ENCODE measurements around the gene WFDC1. TPM values are rescaled to one million over a fixed set of nuclear protein-coding genes. Genes with fewer than 3 reads are reported as not detected.

WFDC1 gene
- polyA plus RNA-seq, 1 experiment, result 19.9 TPM

DNA sequence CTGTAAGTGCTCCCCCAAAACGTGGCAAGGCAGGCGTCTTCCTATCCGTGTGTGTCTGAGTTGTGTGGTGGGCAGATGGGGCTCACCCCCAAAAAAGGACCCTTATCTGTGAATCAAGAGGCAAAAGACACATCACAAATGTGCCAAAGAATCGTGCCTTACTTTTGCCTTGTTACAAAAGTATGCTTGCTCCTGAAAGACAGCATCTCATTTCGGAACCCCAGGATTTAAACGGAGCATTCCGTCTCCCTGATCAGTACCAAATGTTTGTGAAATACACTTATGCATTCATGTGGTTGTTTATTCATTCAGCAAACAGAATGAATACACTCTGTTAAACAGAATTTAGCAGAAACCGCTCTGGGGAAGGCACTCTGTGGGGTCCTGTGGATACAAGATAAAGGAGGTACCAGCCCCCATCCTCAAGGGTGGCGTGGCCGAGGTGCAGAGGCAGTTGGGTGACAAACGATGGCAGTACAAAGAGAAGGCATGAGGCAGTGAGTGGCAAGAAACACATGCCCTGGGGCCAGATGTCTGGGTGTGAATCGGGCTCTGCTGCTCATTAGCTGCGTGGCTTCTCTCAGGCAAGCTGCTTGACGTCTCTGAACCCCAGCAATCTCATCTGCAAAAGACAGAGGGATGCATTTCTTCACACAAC lies 654 bp downstream of the WFDC1 start:
- H3K4me3 ChIP-seq (ENCODE audit: low read depth, low read length), result peak overlapping the region; percentile 50
- peaks cover 15% of the 10 kb centered on the region for H3K27me3 ChIP-seq (ENCODE audit: control insufficient read depth, insufficient read depth, low read length)
- CTCF ChIA-PET, result interaction anchor here (0.5 kb wide), 1 partner anchor 210 kb away, joined by 3 read pairs; no protein-coding TSS in a partner anchor
- no peak for DNase-seq (ENCODE audit: low read depth, low spot score)
- POLR2A ChIA-PET, result no interaction called here
- TF ChIP-seq CTCF (IDR thresholded peaks at IDR 0.05; ENCODE audit: low read depth, low read length), result no peak
- H3K27ac ChIP-seq (ENCODE audit: low read depth, low read length), result peak overlapping the region; percentile 52
- H3K9me3 ChIP-seq (ENCODE audit: control insufficient read depth, insufficient read depth, low read length), result no peaks in the 10 kb centered on the region

DNA sequence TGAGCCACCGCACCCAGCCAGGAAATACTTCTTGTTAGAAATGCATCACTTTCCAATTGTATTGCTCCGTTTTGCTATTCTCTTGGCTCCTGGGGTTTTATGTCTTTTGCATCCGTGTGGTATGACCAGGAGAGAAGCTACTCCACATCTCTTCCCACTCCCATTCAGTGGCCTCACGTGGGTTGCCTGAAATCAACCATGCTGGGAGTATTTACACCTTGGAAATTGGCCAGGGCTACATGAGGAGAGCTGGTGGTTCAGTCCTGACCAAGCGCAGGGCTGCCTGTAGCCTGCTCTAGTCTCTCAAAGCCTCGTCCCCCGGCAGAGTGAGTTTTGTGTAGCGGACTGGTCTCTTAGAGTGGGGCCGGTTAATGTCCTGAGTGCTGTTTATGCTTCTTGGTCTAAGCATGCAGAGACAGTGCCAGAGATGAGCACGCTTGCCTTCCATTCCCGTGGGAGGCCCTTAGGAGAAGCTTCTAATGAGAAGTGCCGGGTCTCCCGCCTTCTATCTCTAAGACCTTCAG lies 3.8 kb downstream of the WFDC1 start:
- Histone ChIP-seq H3K27me3 (ENCODE audit: control insufficient read depth, insufficient read depth, low read length) (peaks cover 15% of the 10 kb centered on the region), H3K4me3 (ENCODE audit: low read depth, low read length) (no peak overlapping the region), H3K27ac (ENCODE audit: low read depth, low read length) (no peak overlapping the region), H3K9me3 (ENCODE audit: control insufficient read depth, insufficient read depth, low read length) (no peaks in the 10 kb centered on the region; the same call in 1 of the 2 replicates)
- ChIA-PET POLR2A (no interaction called here), CTCF (interaction anchor here (0.7 to 4.6 kb wide), 2 partner anchors 21 to 112 kb away, joined by 5 to 20 read pairs; partner anchors contain the start of gene TAF1C)
- no peak for TF ChIP-seq CTCF (IDR thresholded peaks at IDR 0.05; ENCODE audit: low read depth, low read length)
- no peak for DNase-seq (ENCODE audit: low read depth, low spot score)

DNA sequence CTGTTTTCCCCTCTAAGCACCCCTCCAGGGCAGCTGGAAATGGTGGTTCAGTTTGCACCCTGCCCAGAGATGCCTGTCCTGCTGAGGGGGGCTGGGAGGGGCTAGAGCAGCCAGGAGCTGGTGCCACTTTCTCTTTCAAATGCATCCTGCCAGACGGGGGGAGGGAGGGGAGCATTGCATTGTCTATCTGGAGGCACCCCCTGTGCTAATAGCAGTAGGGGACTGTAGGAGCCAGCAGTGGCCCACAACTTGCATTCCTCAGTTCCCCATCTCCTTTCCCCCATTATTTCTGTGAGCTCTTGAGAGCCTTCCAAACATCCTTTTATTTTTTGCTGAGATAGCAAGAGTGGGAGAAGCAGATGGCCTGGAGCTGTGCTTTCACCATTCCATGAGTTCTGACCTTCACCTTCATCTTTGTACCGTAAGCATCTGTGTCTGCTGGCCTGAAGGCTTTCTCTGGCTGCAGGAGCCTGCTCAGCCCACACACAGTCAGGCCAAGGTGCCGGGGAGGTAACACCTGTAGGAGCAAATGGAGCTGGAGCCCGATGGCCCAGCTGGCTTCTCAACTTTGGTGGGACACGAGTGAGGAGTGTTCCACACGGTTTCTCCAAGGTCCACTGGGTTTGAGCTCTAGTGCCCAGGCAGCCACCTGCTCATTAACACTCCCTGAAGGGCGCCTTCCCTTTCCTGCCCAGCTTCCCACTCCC lies 5.2 kb downstream of the WFDC1 start:
- no peak overlapping the region for H3K4me3 ChIP-seq (ENCODE audit: low read depth, low read length)
- no peaks in the 10 kb centered on the region; the same call in 1 of the 2 replicates for H3K9me3 ChIP-seq (ENCODE audit: control insufficient read depth, insufficient read depth, low read length)
- peaks cover 15% of the 10 kb centered on the region for H3K27me3 ChIP-seq (ENCODE audit: control insufficient read depth, insufficient read depth, low read length)
- ChIA-PET POLR2A (no interaction called here), CTCF (interaction anchor here (0.6 to 4.6 kb wide), 5 partner anchors 11 to 124 kb away, joined by 3 to 20 read pairs (median 6); partner anchors contain the start of gene TAF1C)
- no peak for DNase-seq (ENCODE audit: low read depth, low spot score)
- no peak for TF ChIP-seq CTCF (IDR thresholded peaks at IDR 0.05; ENCODE audit: low read depth, low read length)
- H3K27ac ChIP-seq (ENCODE audit: low read depth, low read length), result no peak overlapping the region

DNA sequence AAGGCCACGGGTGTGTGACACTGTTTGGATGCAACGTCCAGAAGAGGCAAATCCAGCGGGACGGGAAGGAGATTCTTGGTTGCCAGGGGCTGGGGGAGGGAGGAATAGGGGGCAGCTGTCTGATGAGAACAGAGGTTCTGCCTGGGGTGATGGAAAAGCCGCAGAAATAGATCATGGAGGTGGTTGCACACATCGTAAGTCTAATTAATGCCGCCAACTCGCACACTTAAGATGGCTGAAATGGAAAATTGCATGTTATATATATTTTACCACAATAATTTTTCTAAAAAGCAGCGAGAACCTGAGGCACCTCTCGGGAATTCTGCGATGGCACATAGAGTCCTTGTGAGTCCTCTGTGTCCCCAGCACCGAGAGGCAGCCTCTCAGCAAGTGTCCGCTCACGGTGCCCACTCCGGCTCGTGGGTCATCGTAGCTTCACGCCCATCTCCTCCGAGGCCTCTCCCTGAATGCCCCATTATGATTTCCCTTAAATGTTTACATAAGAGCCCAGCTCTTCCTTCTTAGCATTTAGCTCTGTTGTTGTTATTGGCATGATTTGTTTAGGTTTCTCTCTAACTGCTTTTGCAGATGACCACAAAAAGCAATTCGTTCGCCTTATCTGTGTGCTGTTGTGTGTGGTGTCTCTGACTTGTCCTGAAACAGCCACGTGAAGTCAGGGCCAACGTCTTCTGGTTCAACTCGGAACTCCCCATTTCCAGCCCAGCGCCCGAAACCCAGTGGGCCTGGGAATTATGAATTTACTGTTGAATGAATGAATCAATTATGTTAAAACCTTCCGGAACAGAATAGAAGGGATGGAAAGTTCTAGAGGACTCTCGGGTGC lies 7.7 kb downstream of the WFDC1 start:
- Histone ChIP-seq H3K9me3 (ENCODE audit: control insufficient read depth, insufficient read depth, low read length) (no peaks in the 10 kb centered on the region; the same call in 1 of the 2 replicates), H3K4me3 (ENCODE audit: low read depth, low read length) (no peak overlapping the region), H3K27me3 (ENCODE audit: control insufficient read depth, insufficient read depth, low read length) (peaks cover 8% of the 10 kb centered on the region), H3K27ac (ENCODE audit: low read depth, low read length) (peak overlapping the region; percentile 87)
- no peak for TF ChIP-seq CTCF (IDR thresholded peaks at IDR 0.05; ENCODE audit: low read depth, low read length)
- POLR2A ChIA-PET, result interaction anchor here (0.7 to 1.2 kb wide), 2 partner anchors 16 to 57 kb away, joined by 4 to 8 read pairs; no protein-coding TSS in a partner anchor
- DNase-seq (ENCODE audit: low read depth, low spot score), result no peak
- CTCF ChIA-PET, result interaction anchor here (0.7 to 4.6 kb wide), 3 partner anchors 25 to 220 kb away, joined by 3 to 20 read pairs (median 8); partner anchors contain the start of gene TAF1C

All from AG04450 (cell line).